ENCODE data around the gene RGL4.
"Not testable (repeated sequence)": the region's sequence is repeated elsewhere in the genome, so short reads cannot be mapped to it uniquely, and the experiment has no call there.

RGL4 gene

GRCh38 chr22:23690713-23691112 lies at the start of gene RGL4:
TSS of gene RGL4 (plus strand) at chr22:23691013. CDS start at chr22:23692031, 1,018 bp downstream.
- no peak for DNase-seq

- not testable (repeated sequence) for DNase-seq
Measured at GRCh38 chr22:23646526-23646925, 44.3 kb upstream of the RGL4 start.

GRCh38 chr22:23649071-23649501 lies 41.7 kb upstream of the RGL4 start:
- no peak for DNase-seq

- no peak for DNase-seq
Measured at GRCh38 chr22:23651676-23652075, 39.1 kb upstream of the RGL4 start.

GRCh38 chr22:23652286-23652685 lies 38.5 kb upstream of the RGL4 start:
- DNase-seq: no peak

- DNase-seq: no peak
Measured at GRCh38 chr22:23652711-23653110, 38.1 kb upstream of the RGL4 start.

- no peak for DNase-seq
Measured at GRCh38 chr22:23655891-23656475, 34.8 kb upstream of the RGL4 start.

- DNase-seq: no peak
Measured at GRCh38 chr22:23657727-23658126, 33.1 kb upstream of the RGL4 start.

GRCh38 chr22:23660381-23660780 lies 30.4 kb upstream of the RGL4 start:
- DNase-seq: not testable (repeated sequence)

- no peak for DNase-seq
Measured at GRCh38 chr22:23670378-23671295, 20.2 kb upstream of the RGL4 start.

- not testable (repeated sequence) for DNase-seq
Measured at GRCh38 chr22:23671387-23671786, 19.4 kb upstream of the RGL4 start.

- DNase-seq: not testable (repeated sequence)
Measured at GRCh38 chr22:23672307-23673049, 18.3 kb upstream of the RGL4 start.

GRCh38 chr22:23673050-23673620 lies 17.7 kb upstream of the RGL4 start:
- DNase-seq: no peak

GRCh38 chr22:23673826-23674690 lies 16.8 kb upstream of the RGL4 start:
- no peak for DNase-seq

- DNase-seq: not testable (repeated sequence)
Measured at GRCh38 chr22:23674886-23675501, 15.8 kb upstream of the RGL4 start.

- no peak for DNase-seq
Measured at GRCh38 chr22:23675502-23676415, 15.1 kb upstream of the RGL4 start.

GRCh38 chr22:23676841-23677700 lies 13.7 kb upstream of the RGL4 start:
- DNase-seq: not testable (repeated sequence)

- no peak for DNase-seq
Measured at GRCh38 chr22:23677701-23677995, 13.2 kb upstream of the RGL4 start.

GRCh38 chr22:23678133-23678532 lies 12.7 kb upstream of the RGL4 start:
- DNase-seq: no peak

Data from NCI-H187 treated with DMSO at 0.1 percent for 48 hours (cell line).